Naive thymus-derived CD4-positive, alpha-beta T cell (primary cell): Measurements from ENCODE around the gene TRAF3IP1. TPM values are rescaled to one million over a fixed set of nuclear protein-coding genes. Genes with fewer than 3 reads are reported as not detected.

Source experiments
- ATAC-seq: fragments of 150-1000 bp; cut with Tn5 transposase; 2 replicates; pipeline ENCODE4 v1.10.0; 2021; ENCODE audit warnings: mild to moderate bottlenecking, moderate library complexity
- CTCF ChIA-PET: fragments of 350-600 bp; sonication (Branson Sonifier 250); formaldehyde crosslinking; loops from one replicate; lab custom pipeline; 2021; ENCODE audit warnings: antibody characterized with exemption; lab: Charles Lee
- POLR2A ChIA-PET: fragments of 350-600 bp; sonication (Branson Sonifier 250); formaldehyde crosslinking; loops from one replicate; lab custom pipeline; 2021; ENCODE audit warnings: antibody characterized with exemption, inconsistent platforms; lab: Charles Lee
- DNase-seq, 9 donors: peaks; one replicate each; pipeline versions ENCODE4 v3.0.0 to v3.0.0-alpha.2; 2020 to 2022; ENCODE audit warnings: mixed read lengths in 1 of 9
- H3K27ac ChIP-seq: one replicate; pipeline ENCODE4 v1.7.0; 2013; ENCODE audit warnings: mild to moderate bottlenecking, low read depth, low read length, moderate library complexity
- H3K27me3 ChIP-seq, 2 donors: one replicate each; pipeline ENCODE4 v1.7.0; 2013; ENCODE audit warnings: low read length in 2 of 2, mild to moderate bottlenecking in 2 of 2, moderate library complexity in 2 of 2; ENCODE audit not compliant: control insufficient read depth in 2 of 2, insufficient read depth in 2 of 2
- H3K36me3 ChIP-seq, 3 experiments: 1 replicate in 2 of 3; 2 replicates in 1 of 3; pipeline ENCODE4 v1.7.0; 2013; ENCODE audit warnings: low read length in 3 of 3, mild to moderate bottlenecking in 3 of 3, moderate library complexity in 1 of 3; ENCODE audit not compliant: insufficient read depth in 3 of 3, control insufficient read depth in 2 of 3
- H3K4me1 ChIP-seq, 2 donors: one replicate each; pipeline ENCODE4 v1.7.0; 2013; ENCODE audit warnings: low read length in 2 of 2, mild to moderate bottlenecking in 2 of 2, moderate library complexity in 1 of 2; ENCODE audit not compliant: control insufficient read depth in 2 of 2, insufficient read depth in 2 of 2
- H3K4me3 ChIP-seq: 2 replicates; pipeline ENCODE4 v1.7.0; 2013; ENCODE audit warnings: mild to moderate bottlenecking, low read length
- H3K9me3 ChIP-seq, 3 experiments: 1 replicate in 2 of 3; 2 replicates in 1 of 3; pipeline ENCODE4 v1.7.0; 2013; ENCODE audit warnings: low read length in 3 of 3; ENCODE audit not compliant: control insufficient read depth in 2 of 3
- H3K27ac Mint-ChIP-seq, 9 donors: one replicate each; pipeline ENCODE4 v1.8.0; 2020 to 2022; ENCODE audit warnings: mixed read lengths in 9 of 9, mild to moderate bottlenecking in 8 of 9, moderate library complexity in 5 of 9, inconsistent platforms in 2 of 9
- H3K27me3 Mint-ChIP-seq, 5 donors: one replicate each; pipeline ENCODE4 v1.8.0; 2021 to 2022; ENCODE audit warnings: mixed read lengths in 5 of 5, mild to moderate bottlenecking in 1 of 5
- H3K36me3 Mint-ChIP-seq, 5 donors: one replicate each; pipeline ENCODE4 v1.8.0; 2020 to 2022; ENCODE audit warnings: mixed read lengths in 5 of 5, mild to moderate bottlenecking in 3 of 5, inconsistent platforms in 1 of 5
- H3K4me1 Mint-ChIP-seq, 7 donors: one replicate each; pipeline ENCODE4 v1.8.0; 2020 to 2022; ENCODE audit warnings: mixed read lengths in 7 of 7, mild to moderate bottlenecking in 3 of 7, inconsistent platforms in 1 of 7
- H3K4me3 Mint-ChIP-seq, 10 donors: one replicate each; pipeline ENCODE4 v1.8.0; 2020 to 2022; ENCODE audit warnings: mild to moderate bottlenecking in 10 of 10, mixed read lengths in 10 of 10, moderate library complexity in 6 of 10, inconsistent platforms in 2 of 10
- H3K9me3 Mint-ChIP-seq, 11 donors: one replicate each; pipeline ENCODE4 v1.8.0; 2020 to 2022; ENCODE audit warnings: mixed read lengths in 11 of 11, mild to moderate bottlenecking in 4 of 11, inconsistent platforms in 1 of 11, moderate library complexity in 1 of 11
- intact Hi-C, 2 donors: fragments of 100-400 bp; cut with micrococcal nuclease; formaldehyde crosslinking; loops; one replicate each; pipeline ENCODE4 v1.15.1; 2023
- polyA plus RNA-seq, 2 donors: library from polyadenylated mRNA; unstranded; fragments of 300-500 nt; fragmentation: Illumina TruSeq; gene quantifications; one replicate each; pipeline ENCODE4 v1.2.3, GENCODE V29; 2021
- total RNA-seq, 6 experiments: library from RNA in 5 of 6; stranded (reverse) in 5 of 6; gene quantifications; 1 replicate in 5 of 6; 2 replicates in 1 of 6; pipeline ENCODE4 v1.2.3 and lab custom pipeline; 2021 to 2026

The TRAF3IP1 gene
- total and polyA plus RNA-seq, 7 experiments from 2014 or later: 4.3 to 13.3 (median 7.4) TPM

GRCh38 chr2:238336151-238336550, 15.8 kb downstream of the TRAF3IP1 start:
- peaks cover 0 to 12% (median 3%) of the 10 kb centered on the region in 7 donors for H3K4me1 Mint-ChIP-seq
- peaks cover 0 to 20% (median 0%) of the 10 kb centered on the region in 3 experiments for H3K36me3 ChIP-seq
- H3K36me3 Mint-ChIP-seq: peaks cover 0 to 41% (median 4%) of the 10 kb centered on the region in 5 donors
- ChIA-PET CTCF (no interaction called here), POLR2A (no interaction called here)
- H3K4me3 Mint-ChIP-seq: no peak overlapping the region
- H3K27me3 Mint-ChIP-seq: no peaks in the 10 kb centered on the region
- no peak overlapping the region for H3K4me3 ChIP-seq
- H3K27me3 ChIP-seq: no peaks in the 10 kb centered on the region
- no peak for ATAC-seq
- H3K9me3 ChIP-seq: no peaks in the 10 kb centered on the region
- no peak overlapping the region for H3K27ac ChIP-seq
- H3K27ac Mint-ChIP-seq: no peak overlapping the region
- H3K4me1 ChIP-seq: no peaks in the 10 kb centered on the region
- H3K9me3 Mint-ChIP-seq: no peaks in the 10 kb centered on the region
- no peak for DNase-seq
- intact Hi-C loops: no loop called here

- ATAC-seq (no peak), DNase-seq (no peak)
- no peaks in the 10 kb centered on the region for H3K4me1 ChIP-seq
- POLR2A ChIA-PET: no interaction called here
- CTCF ChIA-PET: no interaction called here
- H3K4me3 Mint-ChIP-seq: no peak overlapping the region
- no peaks in the 10 kb centered on the region for H3K9me3 ChIP-seq
- H3K27ac Mint-ChIP-seq: peak overlapping the region in 3 of 9 donors; percentile 1 to 81 (median 20)
- peaks cover 0 to 41% (median 4%) of the 10 kb centered on the region in 5 donors for H3K36me3 Mint-ChIP-seq
- no peaks in the 10 kb centered on the region for H3K27me3 ChIP-seq
- H3K4me1 Mint-ChIP-seq: peaks cover 0 to 12% (median 3%) of the 10 kb centered on the region in 7 donors
- H3K27ac ChIP-seq: no peak overlapping the region
- H3K9me3 Mint-ChIP-seq: no peaks in the 10 kb centered on the region
- H3K4me3 ChIP-seq: no peak overlapping the region
- intact Hi-C loops: no loop called here
- no peaks in the 10 kb centered on the region for H3K27me3 Mint-ChIP-seq
- H3K36me3 ChIP-seq: peaks cover 0 to 16% (median 0%) of the 10 kb centered on the region in 3 experiments
Measured at GRCh38 chr2:238336793-238337444, 16.6 kb downstream of the TRAF3IP1 start.

- Histone ChIP-seq H3K4me3 (no peak overlapping the region), H3K27me3 (no peaks in the 10 kb centered on the region), H3K27ac (no peak overlapping the region), H3K4me1 (no peaks in the 10 kb centered on the region), H3K9me3 (no peaks in the 10 kb centered on the region), H3K36me3 (peaks cover 0 to 14% (median 0%) of the 10 kb centered on the region in 3 experiments)
- no peak for ATAC-seq
- Mint-ChIP-seq H3K4me1 (peaks cover 0 to 10% (median 3%) of the 10 kb centered on the region in 7 donors), H3K9me3 (no peaks in the 10 kb centered on the region), H3K4me3 (no peak overlapping the region), H3K27me3 (no peaks in the 10 kb centered on the region), H3K36me3 (peaks cover 0 to 40% (median 4%) of the 10 kb centered on the region in 5 donors), H3K27ac (no peak overlapping the region)
- intact Hi-C loops: no loop called here
- no peak for DNase-seq
- ChIA-PET POLR2A (interaction anchor here (0.7 kb wide), 1 partner anchor 105 kb away, joined by 3 read pairs; no protein-coding TSS in a partner anchor), CTCF (no interaction called here)
Measured at GRCh38 chr2:238337846-238338245, 17.5 kb downstream of the TRAF3IP1 start.

GRCh38 chr2:238338710-238339394, 18.5 kb downstream of the TRAF3IP1 start:
- Mint-ChIP-seq H3K36me3 (peaks cover 0 to 35% (median 4%) of the 10 kb centered on the region in 5 donors), H3K4me3 (no peak overlapping the region)
- intact Hi-C loops: no loop called here

GRCh38 chr2:238339395-238339780, 19.1 kb downstream of the TRAF3IP1 start:
- peaks cover 0 to 9% (median 3%) of the 10 kb centered on the region in 7 donors for H3K4me1 Mint-ChIP-seq

More at GRCh38 chr2:238338710-238339394, 18.5 kb downstream of the TRAF3IP1 start:
- CTCF ChIA-PET: no interaction called here
- peaks cover 0 to 11% (median 0%) of the 10 kb centered on the region in 3 experiments for H3K36me3 ChIP-seq
- H3K27me3 ChIP-seq: no peaks in the 10 kb centered on the region
- H3K4me1 Mint-ChIP-seq: peaks cover 0 to 9% (median 3%) of the 10 kb centered on the region in 7 donors
- no peak for DNase-seq
- no peak for ATAC-seq
- no peaks in the 10 kb centered on the region for H3K9me3 Mint-ChIP-seq
- H3K4me1 ChIP-seq: no peaks in the 10 kb centered on the region
- POLR2A ChIA-PET: interaction anchor here (0.9 kb wide), 1 partner anchor 74 kb away, joined by 4 read pairs; no protein-coding TSS in a partner anchor
- no peaks in the 10 kb centered on the region for H3K9me3 ChIP-seq
- H3K27ac Mint-ChIP-seq: peak overlapping the region in 2 of 9 donors; percentile 1 to 22
- H3K4me3 ChIP-seq: no peak overlapping the region
- H3K27ac ChIP-seq: no peak overlapping the region
- no peaks in the 10 kb centered on the region for H3K27me3 Mint-ChIP-seq

GRCh38 chr2:238339814-238340213, 19.5 kb downstream of the TRAF3IP1 start:
- ATAC-seq: no peak

More at GRCh38 chr2:238339395-238339780, 19.1 kb downstream of the TRAF3IP1 start:
- ChIA-PET CTCF (no interaction called here), POLR2A (interaction anchor here (0.9 kb wide), 1 partner anchor 75 kb away, joined by 4 read pairs; no protein-coding TSS in a partner anchor)
- no peaks in the 10 kb centered on the region for H3K27me3 Mint-ChIP-seq
- DNase-seq (no peak), ATAC-seq (no peak)
- intact Hi-C loops: no loop called here
- Histone ChIP-seq H3K4me3 (no peak overlapping the region), H3K27ac (no peak overlapping the region), H3K9me3 (no peaks in the 10 kb centered on the region), H3K27me3 (no peaks in the 10 kb centered on the region), H3K36me3 (peaks cover 0 to 6% (median 0%) of the 10 kb centered on the region in 3 experiments), H3K4me1 (no peaks in the 10 kb centered on the region)
- peak overlapping the region in 1 of 9 donors; percentile 22 for H3K27ac Mint-ChIP-seq
- no peaks in the 10 kb centered on the region for H3K9me3 Mint-ChIP-seq
- H3K36me3 Mint-ChIP-seq: peaks cover 0 to 29% (median 4%) of the 10 kb centered on the region in 5 donors
- H3K4me3 Mint-ChIP-seq: no peak overlapping the region

More at GRCh38 chr2:238339814-238340213, 19.5 kb downstream of the TRAF3IP1 start:
- intact Hi-C loops: no loop called here
- Mint-ChIP-seq H3K27me3 (no peaks in the 10 kb centered on the region), H3K4me3 (no peak overlapping the region), H3K36me3 (peaks cover 0 to 29% (median 4%) of the 10 kb centered on the region in 5 donors), H3K27ac (no peak overlapping the region), H3K4me1 (peaks cover 0 to 9% (median 1%) of the 10 kb centered on the region in 7 donors), H3K9me3 (no peaks in the 10 kb centered on the region)
- Histone ChIP-seq H3K9me3 (no peaks in the 10 kb centered on the region), H3K27me3 (no peaks in the 10 kb centered on the region), H3K27ac (no peak overlapping the region), H3K4me3 (no peak overlapping the region), H3K36me3 (peaks cover 0 to 3% (median 0%) of the 10 kb centered on the region in 3 experiments), H3K4me1 (no peaks in the 10 kb centered on the region)
- POLR2A ChIA-PET: interaction anchor here (0.9 kb wide), 1 partner anchor 75 kb away, joined by 4 read pairs; no protein-coding TSS in a partner anchor
- DNase-seq: no peak
- CTCF ChIA-PET: no interaction called here
